Measurements from ENCODE around the gene SLC26A1.

The SLC26A1 gene

DNA sequence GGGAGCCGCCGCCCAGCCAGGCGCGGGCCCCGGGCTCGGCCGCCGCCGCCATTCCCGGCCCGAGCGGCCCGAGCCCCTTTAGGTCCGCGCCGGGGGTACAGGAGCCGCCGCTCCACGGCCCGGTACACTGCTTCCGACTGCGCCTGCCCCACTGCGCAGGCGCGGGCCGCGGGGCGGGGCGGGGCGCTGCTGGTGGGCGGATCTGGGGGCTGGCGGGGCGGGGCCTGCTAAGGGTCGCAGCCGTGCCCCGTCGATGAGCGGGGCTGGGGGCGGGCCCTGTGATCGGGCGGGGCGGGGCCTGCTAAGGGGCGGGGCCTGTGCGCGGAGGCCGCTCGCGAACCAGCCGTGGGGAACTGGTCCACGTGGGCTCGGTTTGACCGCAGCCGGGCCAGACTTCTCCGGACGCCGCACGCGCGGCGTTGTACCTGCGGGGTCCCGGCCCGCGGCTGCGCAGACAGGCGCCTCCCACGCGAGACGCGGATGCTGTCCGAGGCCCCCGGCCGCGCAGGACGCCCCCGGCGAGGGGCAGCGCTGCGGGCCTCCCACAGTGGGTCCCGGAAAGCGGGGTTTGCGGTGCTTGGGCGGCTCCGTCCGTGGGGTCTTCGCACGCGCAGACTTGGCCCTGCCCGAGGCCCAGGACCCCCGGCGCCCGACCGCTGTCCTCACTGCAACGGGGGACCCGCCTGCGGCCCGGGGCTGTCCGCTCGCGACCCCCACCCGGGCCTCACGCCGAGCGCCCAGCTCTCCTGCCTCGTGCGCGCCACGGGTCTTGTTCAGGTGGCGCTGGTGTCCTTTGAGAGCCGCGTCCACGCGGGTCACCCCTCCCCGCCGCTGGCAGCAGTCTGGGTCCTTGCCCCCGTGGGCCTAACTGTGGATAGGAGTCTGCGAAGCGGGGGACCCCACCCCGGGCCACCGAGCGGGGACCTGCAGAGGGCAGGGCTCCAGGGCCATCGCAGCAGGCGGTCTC, 19.5 kb downstream of the SLC26A1 start, which contains the start of gene DGKQ:
Gene DGKQ (minus strand): TSS at position 139 of the 967 bp plus-strand sequence. CDS start 87 bp downstream, at position 52.
- no peak within 1 kb of the TSS for H2BK120ac ChIP-seq (ENCODE audit: low read depth, low read length)
- H3K14ac ChIP-seq (ENCODE audit: low read length in 2 of 2) = no peak within 1 kb of the TSS
- H3K9ac ChIP-seq (ENCODE audit: low read length) = peak within 1 kb of the TSS; percentile 79
- H2AFZ ChIP-seq (ENCODE audit: low read depth, low read length) = peak within 1 kb of the TSS; percentile 56
- peaks cover 31% of the 10 kb centered on the region for H3K79me1 ChIP-seq (replicated peaks; ENCODE audit: low read length, poor library complexity, severe bottlenecking)
- H3K4me2 ChIP-seq (ENCODE audit: low read length, poor library complexity, severe bottlenecking) = peak within 1 kb of the TSS; percentile 80
- H3K9me3 ChIP-seq (ENCODE audit: control insufficient read depth, low read length) = no peaks in the 10 kb centered on the region
- 52% methylated on average over 83 of the region's 123 CpGs for WGBS
- peak within 1 kb of the TSS in 1 of 2 experiments; percentile 9 for H3K4ac ChIP-seq (ENCODE audit: low read depth in 1 of 2, low read length in 2 of 2)
- peak within 1 kb of the TSS; percentile 61 for H4K91ac ChIP-seq (ENCODE audit: low read length)
- peak within 1 kb of the TSS; percentile 64 to 70 for H3K18ac ChIP-seq (ENCODE audit: low read depth in 1 of 2, low read length in 2 of 2)
- H4K8ac ChIP-seq (ENCODE audit: low read length) = peak within 1 kb of the TSS; percentile 85
- peak; percentile 78 for DNase-seq
- peak within 1 kb of the TSS; percentile 64 for H2BK15ac ChIP-seq (ENCODE audit: low read depth, poor library complexity, severe bottlenecking)
- H2AK5ac ChIP-seq (ENCODE audit: low read length, severe bottlenecking) = no peak within 1 kb of the TSS
- no peaks in the 10 kb centered on the region for H3K27me3 ChIP-seq (ENCODE audit: control insufficient read depth in 1 of 2, insufficient read depth in 1 of 2, low read length in 2 of 2)
- no peak within 1 kb of the TSS for H3K27ac ChIP-seq (ENCODE audit: low read length, poor library complexity, severe bottlenecking)
- peak within 1 kb of the TSS in 1 of 2 experiments; percentile 57 for H2BK12ac ChIP-seq (ENCODE audit: low read length in 2 of 2)
- no peak within 1 kb of the TSS for H2BK5ac ChIP-seq (ENCODE audit: low read depth, low read length, poor library complexity, severe bottlenecking)
- no peak within 1 kb of the TSS for H3K23ac ChIP-seq (ENCODE audit: low read length in 2 of 2)
- H3K4me1 ChIP-seq (ENCODE audit: control insufficient read depth, insufficient read depth, low read depth, low read length) = peaks cover 24% of the 10 kb centered on the region
- peak within 1 kb of the TSS; percentile 85 to 86 for H3K4me3 ChIP-seq (ENCODE audit: insufficient read depth in 1 of 2, low read depth in 1 of 2, low read length in 2 of 2)
- peaks cover 6 to 17% of the 10 kb centered on the region in 2 experiments for H3K36me3 ChIP-seq (ENCODE audit: control insufficient read depth in 1 of 2, insufficient read depth in 2 of 2, low read depth in 1 of 2, low read length in 2 of 2)

DNA sequence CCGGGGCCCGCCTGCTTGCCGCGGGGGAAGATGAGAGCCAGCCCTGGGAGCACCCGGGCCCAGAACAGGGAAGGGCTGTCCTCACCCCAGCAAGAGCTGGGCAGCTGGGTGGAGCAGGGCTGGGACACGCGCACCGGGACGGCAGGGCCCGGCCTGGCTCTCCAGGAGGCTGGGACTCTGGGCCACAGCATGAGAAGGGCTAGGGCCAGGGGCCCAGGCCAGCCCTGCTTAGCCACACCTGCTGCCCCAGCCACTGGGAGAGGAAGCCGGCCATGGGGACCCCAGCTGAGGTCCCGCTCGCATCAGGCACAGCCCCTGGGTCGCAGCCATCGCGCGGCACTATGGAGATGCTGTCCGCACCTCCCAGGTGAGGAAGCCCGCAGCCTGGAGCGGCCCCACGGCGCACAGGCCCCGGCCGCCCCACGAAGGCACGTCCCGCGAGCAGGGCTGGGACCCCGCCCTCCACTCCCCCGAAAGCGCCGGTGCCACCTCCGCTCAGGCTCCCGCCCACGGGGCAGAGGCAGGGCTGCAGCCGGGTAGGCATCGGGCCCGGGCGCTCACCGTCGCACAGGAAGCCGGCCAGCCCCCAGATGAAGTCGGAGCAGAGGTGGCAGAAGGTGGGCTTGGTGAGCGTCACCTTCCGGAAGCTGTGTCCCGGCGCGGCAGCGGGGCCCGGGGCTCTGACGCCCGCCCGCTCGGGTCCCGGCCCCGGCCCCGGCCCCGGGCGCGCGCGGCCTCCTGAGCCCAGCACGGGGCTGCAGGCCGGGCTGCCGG, 20.4 kb downstream of the SLC26A1 start:
- Histone ChIP-seq H2BK12ac (ENCODE audit: low read length in 2 of 2) (peak overlapping the region in 1 of 2 experiments; percentile 57), H4K91ac (ENCODE audit: low read length) (peak overlapping the region; percentile 28), H3K4me2 (ENCODE audit: low read length, poor library complexity, severe bottlenecking) (peak overlapping the region; percentile 80), H2BK5ac (ENCODE audit: low read depth, low read length, poor library complexity, severe bottlenecking) (no peak overlapping the region), H2BK15ac (ENCODE audit: low read depth, poor library complexity, severe bottlenecking) (peak overlapping the region; percentile 20), H3K27ac (ENCODE audit: low read length, poor library complexity, severe bottlenecking) (no peak overlapping the region), H3K36me3 (ENCODE audit: control insufficient read depth in 1 of 2, insufficient read depth in 2 of 2, low read depth in 1 of 2, low read length in 2 of 2) (peaks cover 6 to 25% of the 10 kb centered on the region in 2 experiments), H3K4me1 (ENCODE audit: control insufficient read depth, insufficient read depth, low read depth, low read length) (peaks cover 29% of the 10 kb centered on the region), H2BK120ac (ENCODE audit: low read depth, low read length) (no peak overlapping the region), H4K8ac (ENCODE audit: low read length) (no peak overlapping the region), H3K4me3 (ENCODE audit: insufficient read depth in 1 of 2, low read depth in 1 of 2, low read length in 2 of 2) (peak overlapping the region; percentile 85 to 86), H3K14ac (ENCODE audit: low read length in 2 of 2) (no peak overlapping the region), H3K79me1 (replicated peaks; ENCODE audit: low read length, poor library complexity, severe bottlenecking) (peaks cover 36% of the 10 kb centered on the region), H3K9ac (ENCODE audit: low read length) (peak overlapping the region; percentile 79), H2AFZ (ENCODE audit: low read depth, low read length) (peak overlapping the region; percentile 43), H3K18ac (ENCODE audit: low read depth in 1 of 2, low read length in 2 of 2) (peak overlapping the region; percentile 63 to 70), H2AK5ac (ENCODE audit: low read length, severe bottlenecking) (no peak overlapping the region), H3K27me3 (ENCODE audit: control insufficient read depth in 1 of 2, insufficient read depth in 1 of 2, low read length in 2 of 2) (no peaks in the 10 kb centered on the region), H3K9me3 (ENCODE audit: control insufficient read depth, low read length) (no peaks in the 10 kb centered on the region), H3K23ac (ENCODE audit: low read length in 2 of 2) (no peak overlapping the region), H3K4ac (ENCODE audit: low read depth in 1 of 2, low read length in 2 of 2) (peak overlapping the region in 1 of 2 experiments; percentile 9)
- DNase-seq = peak; percentile 28
- 2% methylated on average over 48 of the region's 65 CpGs for WGBS

DNA sequence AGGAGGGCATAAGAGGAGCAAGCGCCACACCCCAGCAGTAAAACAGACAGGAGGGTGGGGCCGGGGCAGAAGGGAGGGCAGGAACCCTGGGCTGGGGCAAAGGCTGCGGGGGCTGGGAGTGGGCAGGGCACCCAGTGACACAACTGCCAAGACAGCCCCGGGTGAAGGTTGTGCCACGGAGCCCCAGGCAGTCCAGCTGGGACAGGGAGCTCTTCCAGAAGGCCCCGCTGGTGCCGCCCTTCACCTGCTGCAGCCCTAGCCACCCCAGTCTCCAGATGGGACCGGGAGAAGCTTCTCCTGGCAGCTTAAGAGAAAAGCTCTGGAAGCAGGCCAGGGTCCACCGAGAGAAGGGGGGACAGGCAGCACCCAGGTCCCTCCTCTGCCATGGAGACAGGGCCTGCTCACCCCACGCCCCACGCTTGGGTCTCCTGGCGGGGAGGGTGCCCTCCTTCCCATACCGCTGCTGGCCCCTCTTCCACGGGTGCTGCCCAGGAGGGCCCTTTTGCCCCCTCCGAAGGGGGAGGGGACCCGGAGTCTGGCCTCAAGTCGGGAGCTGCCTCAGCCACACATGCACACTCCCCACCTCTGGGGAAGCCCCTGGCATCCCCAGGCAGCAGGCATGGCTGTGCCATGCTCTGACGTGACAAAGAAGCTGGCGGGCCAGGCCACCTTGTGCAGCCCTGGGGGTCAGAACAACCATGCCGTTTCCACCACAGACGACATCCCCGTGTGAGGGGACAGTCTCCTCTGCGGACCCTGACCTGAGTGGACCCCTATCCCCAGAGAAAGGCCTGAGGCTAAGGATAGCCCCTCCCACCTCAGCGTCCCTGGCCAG, 21.3 kb downstream of the SLC26A1 start:
- Histone ChIP-seq H3K4me2 (ENCODE audit: low read length, poor library complexity, severe bottlenecking) (peak overlapping the region; percentile 80), H3K4me3 (ENCODE audit: insufficient read depth in 1 of 2, low read depth in 1 of 2, low read length in 2 of 2) (peak overlapping the region in 1 of 2 experiments; percentile 86), H3K23ac (ENCODE audit: low read length in 2 of 2) (no peak overlapping the region), H3K4ac (ENCODE audit: low read depth in 1 of 2, low read length in 2 of 2) (no peak overlapping the region), H2BK120ac (ENCODE audit: low read depth, low read length) (no peak overlapping the region), H3K27me3 (ENCODE audit: control insufficient read depth in 1 of 2, insufficient read depth in 1 of 2, low read length in 2 of 2) (no peaks in the 10 kb centered on the region), H3K9me3 (ENCODE audit: control insufficient read depth, low read length) (no peaks in the 10 kb centered on the region), H2AK5ac (ENCODE audit: low read length, severe bottlenecking) (no peak overlapping the region), H3K14ac (ENCODE audit: low read length in 2 of 2) (no peak overlapping the region), H3K4me1 (ENCODE audit: control insufficient read depth, insufficient read depth, low read depth, low read length) (peaks cover 32% of the 10 kb centered on the region), H3K18ac (ENCODE audit: low read depth in 1 of 2, low read length in 2 of 2) (no peak overlapping the region), H3K36me3 (ENCODE audit: control insufficient read depth in 1 of 2, insufficient read depth in 2 of 2, low read depth in 1 of 2, low read length in 2 of 2) (peaks cover 6 to 34% of the 10 kb centered on the region in 2 experiments), H2BK5ac (ENCODE audit: low read depth, low read length, poor library complexity, severe bottlenecking) (no peak overlapping the region), H2BK15ac (ENCODE audit: low read depth, poor library complexity, severe bottlenecking) (peak overlapping the region; percentile 80), H3K27ac (ENCODE audit: low read length, poor library complexity, severe bottlenecking) (no peak overlapping the region), H2AFZ (ENCODE audit: low read depth, low read length) (no peak overlapping the region), H2BK12ac (ENCODE audit: low read length in 2 of 2) (no peak overlapping the region), H4K8ac (ENCODE audit: low read length) (no peak overlapping the region), H3K79me1 (replicated peaks; ENCODE audit: low read length, poor library complexity, severe bottlenecking) (peaks cover 36% of the 10 kb centered on the region), H4K91ac (ENCODE audit: low read length) (no peak overlapping the region), H3K9ac (ENCODE audit: low read length) (peak overlapping the region; percentile 79)
- 84% methylated on average over 24 of the region's 24 CpGs for WGBS
- DNase-seq = no peak

Measured in mesenchymal stem cell (in vitro differentiated cells and primary cell).